BLaER1 treated with 17β-estradiol and CSF1 and Interleukin-3, amounts not matched to agents 10 nM and 100 nM (cell line): ENCODE results near the gene VCP.

Experiments used
- H3K27ac ChIP-seq, 11 experiments: shearing (Covaris generic); formaldehyde crosslinking; 2 replicates each; pipeline ENCODE4 v1.8.1; 2022
- H3K27me3 ChIP-seq, 11 experiments: shearing (Covaris generic); formaldehyde crosslinking; 2 replicates each; pipeline ENCODE4 v1.8.1; 2022
- H3K36me3 ChIP-seq, 11 experiments: shearing (Covaris generic); formaldehyde crosslinking; 2 replicates each; pipeline ENCODE4 v1.8.1; 2022
- H3K4me1 ChIP-seq, 10 experiments: shearing (Covaris generic); formaldehyde crosslinking; 2 replicates each; pipeline ENCODE4 v1.8.1; 2022
- H3K4me2 ChIP-seq, 11 experiments: shearing (Covaris generic); formaldehyde crosslinking; 2 replicates each; pipeline ENCODE4 v1.8.1; 2022
- H3K4me3 ChIP-seq, 10 experiments: shearing (Covaris generic); formaldehyde crosslinking; 2 replicates each; pipeline ENCODE4 v1.8.1; 2022
- H3K9ac ChIP-seq, 11 experiments: shearing (Covaris generic); formaldehyde crosslinking; 2 replicates each; pipeline ENCODE4 v1.8.1; 2022
- H3K9me3 ChIP-seq, 11 experiments: shearing (Covaris generic); formaldehyde crosslinking; replicated peaks in 1 of 11; 2 replicates each; pipeline ENCODE4 v1.8.1; 2022
- H4K20me1 ChIP-seq, 11 experiments: shearing (Covaris generic); formaldehyde crosslinking; 2 replicates each; pipeline ENCODE4 v1.8.1; 2022
- Cebpa-rat ChIP-seq, 11 experiments: shearing (Covaris generic); IDR thresholded peaks; 2 replicates each; pipeline ENCODE4 v1.8.1; 2022

The VCP gene

DNA sequence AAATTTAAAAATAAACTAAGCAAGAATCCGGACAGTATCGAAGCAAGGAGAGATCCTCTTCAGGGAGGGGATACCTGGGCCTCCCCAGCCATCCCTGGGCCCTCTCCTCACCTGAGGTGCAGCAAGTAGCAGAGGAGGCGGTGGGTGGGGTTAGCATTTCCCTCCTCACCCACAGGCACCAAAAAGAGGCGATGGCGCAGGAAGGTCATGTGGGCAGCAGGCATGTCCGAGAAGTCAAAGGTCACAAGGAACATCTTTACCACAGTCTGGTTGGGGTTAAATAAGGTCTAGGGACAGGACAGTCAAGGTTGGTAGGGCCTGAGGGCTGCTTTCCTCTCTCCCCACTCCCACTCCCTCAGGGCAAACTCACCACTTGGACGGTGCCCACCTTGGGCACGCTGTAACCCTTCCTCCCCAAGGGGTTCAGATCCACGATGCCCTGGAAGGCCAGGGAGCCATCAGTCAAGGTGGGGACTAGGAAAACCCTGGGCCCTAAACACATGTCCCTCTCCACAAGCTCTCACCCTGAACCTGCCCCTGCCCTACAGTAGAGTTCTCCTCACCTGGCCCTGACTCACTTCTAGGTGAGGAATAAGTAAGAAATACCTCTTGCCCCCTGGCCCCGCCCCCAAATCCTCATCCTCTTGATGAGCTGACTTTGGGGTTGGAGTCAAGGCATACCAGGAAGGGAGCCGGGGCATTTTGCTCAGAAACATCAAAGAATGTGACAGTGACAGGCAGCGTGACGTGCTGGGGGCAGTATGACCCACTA is 33.3 kb upstream of the VCP start:
- Histone ChIP-seq H4K20me1 (peaks cover 0 to 75% (median 21%) of the 10 kb centered on the region in 11 experiments; a peak in 14 of 22 replicates), H3K4me3 (no peak overlapping the region), H3K9ac (peak overlapping the region in 3 of 11 experiments; percentile 19 to 95 (median 20); a peak in 4 of 22 replicates), H3K36me3 (peaks cover 56 to 71% (median 59%) of the 10 kb centered on the region in 11 experiments), H3K27me3 (no peaks in the 10 kb centered on the region), H3K9me3 (no peaks in the 10 kb centered on the region), H3K4me1 (peaks cover 43 to 72% (median 53%) of the 10 kb centered on the region in 10 experiments), H3K4me2 (no peak overlapping the region; a peak in 2 of 22 replicates), H3K27ac (no peak overlapping the region)
- no peak for TF ChIP-seq Cebpa-rat (IDR thresholded peaks at IDR 0.05)

DNA sequence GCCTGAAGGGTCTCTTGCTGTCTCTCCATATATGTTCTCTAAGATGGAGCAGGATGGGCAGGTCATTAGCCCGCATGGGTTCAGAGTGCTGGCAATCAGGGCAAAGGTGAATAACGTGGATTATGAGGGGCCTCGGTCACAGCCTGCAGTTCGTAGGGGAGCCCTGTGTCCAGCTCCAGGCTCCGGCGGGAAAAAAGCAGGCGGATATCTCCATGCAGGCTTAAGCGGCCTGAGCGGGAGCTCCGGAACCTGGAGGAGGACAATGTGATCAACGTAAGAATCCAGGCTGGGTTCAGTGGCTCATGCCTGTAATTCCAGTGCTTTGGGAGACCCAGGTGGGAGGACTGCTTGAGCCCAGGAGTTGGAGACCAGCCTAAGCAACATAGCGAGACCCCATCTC is 32.7 kb upstream of the VCP start:
- Histone ChIP-seq H3K4me3 (no peak overlapping the region), H4K20me1 (peaks cover 0 to 69% (median 15%) of the 10 kb centered on the region in 11 experiments; a peak in 14 of 22 replicates), H3K4me1 (peaks cover 37 to 66% (median 47%) of the 10 kb centered on the region in 10 experiments), H3K27me3 (no peaks in the 10 kb centered on the region), H3K36me3 (peaks cover 63 to 77% (median 65%) of the 10 kb centered on the region in 11 experiments), H3K9me3 (no peaks in the 10 kb centered on the region), H3K27ac (peak overlapping the region in 1 of 11 experiments; percentile 15; a peak in 1 of 22 replicates), H3K9ac (peak overlapping the region in 5 of 11 experiments; percentile 19 to 95 (median 92); a peak in 5 of 22 replicates), H3K4me2 (peak overlapping the region in 2 of 11 experiments; percentile 8 to 100; a peak in 3 of 22 replicates)
- no peak for TF ChIP-seq Cebpa-rat (IDR thresholded peaks at IDR 0.05)

DNA sequence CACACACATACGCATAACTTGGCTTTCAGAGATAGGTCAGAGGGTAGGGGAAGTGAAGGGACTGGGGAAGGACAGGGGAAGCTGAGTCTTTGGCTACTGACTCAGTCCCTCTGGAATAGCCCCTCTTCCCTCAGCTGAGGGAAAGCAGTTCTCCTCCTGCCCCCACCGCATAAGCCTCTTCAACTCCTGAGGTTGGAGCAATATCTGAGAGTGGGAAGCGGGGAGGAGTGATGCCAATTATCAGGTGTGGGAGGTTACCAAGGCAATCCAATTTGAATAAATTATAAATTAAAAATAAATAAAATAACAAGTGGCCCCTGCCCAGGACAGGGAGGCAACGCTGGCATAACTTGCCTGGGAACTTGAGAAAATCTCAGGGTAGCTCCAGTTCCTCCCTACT is 32.2 kb upstream of the VCP start:
- Histone ChIP-seq H3K27me3 (no peaks in the 10 kb centered on the region), H3K4me2 (peak overlapping the region in 4 of 11 experiments; percentile 96 to 100 (median 98); a peak in 4 of 22 replicates), H3K4me1 (peaks cover 32 to 60% (median 41%) of the 10 kb centered on the region in 10 experiments), H4K20me1 (peaks cover 0 to 64% (median 9%) of the 10 kb centered on the region in 11 experiments; a peak in 12 of 22 replicates), H3K9ac (peak overlapping the region in 9 of 11 experiments; percentile 84 to 95 (median 92); a peak in 9 of 22 replicates), H3K27ac (peak overlapping the region in 6 of 11 experiments; percentile 6 to 92 (median 90); a peak in 6 of 22 replicates), H3K36me3 (peaks cover 68 to 80% (median 71%) of the 10 kb centered on the region in 11 experiments), H3K4me3 (peak overlapping the region in 1 of 10 experiments; percentile 74; a peak in 1 of 20 replicates), H3K9me3 (no peaks in the 10 kb centered on the region)
- no peak for TF ChIP-seq Cebpa-rat (IDR thresholded peaks at IDR 0.05)

DNA sequence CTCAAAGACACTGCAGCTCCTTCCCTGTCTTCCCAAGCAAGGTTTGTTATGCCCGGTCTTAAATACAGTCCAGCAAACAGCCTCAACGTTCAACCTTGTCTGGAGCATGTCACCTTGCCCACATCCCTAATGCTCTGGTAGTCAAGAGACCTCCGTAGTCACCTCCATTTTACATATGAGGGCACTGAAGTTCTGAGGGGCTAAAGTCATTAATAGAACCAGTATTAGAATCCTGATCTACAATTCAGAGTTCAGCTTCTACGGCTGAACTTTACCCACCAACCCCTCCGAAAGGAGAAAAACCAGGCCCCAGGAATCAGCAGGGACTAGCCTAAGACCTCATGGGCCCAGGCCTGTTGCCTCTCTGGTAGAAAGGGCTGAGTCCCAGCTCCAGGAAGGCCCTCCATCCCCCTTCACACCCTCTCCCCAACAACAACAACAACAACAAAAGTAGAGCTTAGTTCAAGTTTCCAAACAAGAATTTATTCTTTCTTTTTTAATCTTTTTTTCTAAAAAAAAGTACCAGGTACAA is 31.3 kb upstream of the VCP start:
- TF ChIP-seq Cebpa-rat (IDR thresholded peaks at IDR 0.05) = no peak
- peak overlapping the region; percentile 85 to 92 (median 91); a peak in 21 of 22 replicates for H3K27ac ChIP-seq
- H3K4me1 ChIP-seq = peaks cover 25 to 52% (median 33%) of the 10 kb centered on the region in 10 experiments
- peak overlapping the region; percentile 84 to 95 (median 93) for H3K9ac ChIP-seq
- no peaks in the 10 kb centered on the region for H3K9me3 ChIP-seq
- H3K27me3 ChIP-seq = no peaks in the 10 kb centered on the region
- peak overlapping the region; percentile 96 to 100 (median 97) for H3K4me2 ChIP-seq
- peaks cover 0 to 55% (median under 1%) of the 10 kb centered on the region in 11 experiments; a peak in 10 of 22 replicates for H4K20me1 ChIP-seq
- peak overlapping the region; percentile 71 to 92 (median 79) for H3K4me3 ChIP-seq
- H3K36me3 ChIP-seq = peaks cover 70 to 79% (median 75%) of the 10 kb centered on the region in 11 experiments

DNA sequence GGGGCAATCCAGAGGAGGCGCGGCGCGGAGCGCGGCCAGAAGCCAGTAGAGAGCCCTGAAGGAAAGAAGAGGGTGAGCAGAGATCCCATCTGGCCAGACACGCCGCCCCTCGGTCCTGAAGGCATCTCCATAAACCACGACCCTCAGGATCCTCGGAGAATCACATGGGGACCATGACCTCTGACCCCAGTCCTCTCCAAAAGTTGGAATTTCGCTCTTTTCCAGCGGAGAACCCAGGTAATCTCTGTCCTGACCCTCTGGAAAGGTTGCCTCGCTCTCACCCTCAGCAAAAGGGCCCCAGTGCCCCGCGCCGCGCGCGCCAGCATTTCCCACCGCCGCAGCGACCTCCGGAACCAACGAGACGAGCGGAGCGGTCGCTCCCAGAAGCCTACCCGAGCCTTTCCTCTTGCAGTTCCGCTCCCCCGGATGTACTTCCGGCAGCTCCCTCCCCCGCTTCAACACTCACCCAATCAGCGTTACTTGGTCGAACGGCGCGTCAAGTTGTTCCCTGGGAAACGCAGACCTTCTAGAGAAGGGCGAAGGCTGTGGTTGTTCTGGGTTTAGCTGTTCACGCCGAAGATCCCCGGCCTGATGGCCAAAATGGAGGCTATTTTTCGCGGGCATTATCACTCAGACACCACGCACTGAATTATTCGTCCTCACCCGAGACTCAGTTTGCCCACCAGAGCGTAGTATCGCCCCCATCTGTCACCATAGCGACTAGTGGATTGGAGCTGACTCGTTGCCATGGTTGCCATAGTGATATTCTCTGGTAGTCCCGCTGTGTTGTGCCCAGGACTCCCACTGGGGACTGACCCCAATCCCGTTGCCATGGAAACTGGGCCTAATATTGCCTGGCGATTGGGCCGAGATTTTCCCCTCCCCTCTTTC is 30.6 kb upstream of the VCP start, which contains the start of gene STOML2:
Gene STOML2 (minus strand): TSS at position 363 of the 891 bp plus-strand sequence. CDS start 37 bp downstream, at position 326.
- peak within 1 kb of the TSS; percentile 84 to 95 (median 93) for H3K9ac ChIP-seq
- no peak for TF ChIP-seq Cebpa-rat (IDR thresholded peaks at IDR 0.05)
- H3K36me3 ChIP-seq = peaks cover 63 to 72% (median 68%) of the 10 kb centered on the region in 11 experiments
- H3K4me2 ChIP-seq = peak within 1 kb of the TSS; percentile 96 to 100 (median 97)
- H3K9me3 ChIP-seq = no peaks in the 10 kb centered on the region
- peaks cover 25 to 51% (median 32%) of the 10 kb centered on the region in 10 experiments for H3K4me1 ChIP-seq
- peaks cover 0 to 48% (median 0%) of the 10 kb centered on the region in 11 experiments; a peak in 8 of 22 replicates for H4K20me1 ChIP-seq
- peak within 1 kb of the TSS; percentile 85 to 92 (median 91) for H3K27ac ChIP-seq
- H3K27me3 ChIP-seq = no peaks in the 10 kb centered on the region
- peak within 1 kb of the TSS; percentile 71 to 92 (median 79) for H3K4me3 ChIP-seq

DNA sequence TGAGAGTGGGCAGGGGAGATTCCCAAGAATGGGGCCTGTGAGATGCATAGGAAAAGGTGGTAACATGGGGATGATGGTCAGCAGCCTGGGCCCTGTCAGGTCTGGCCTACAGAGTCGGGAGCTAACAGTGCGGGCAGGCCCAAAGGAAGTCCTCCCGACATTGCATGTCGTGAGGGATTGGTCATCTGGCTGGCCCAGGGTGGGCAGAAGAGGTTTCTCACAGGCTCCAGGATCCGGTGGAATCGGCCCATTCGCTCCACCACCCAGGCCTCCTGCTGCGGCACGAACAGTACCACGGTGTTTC is 30.0 kb upstream of the VCP start:
- peak overlapping the region; percentile 84 to 95 (median 93) for H3K9ac ChIP-seq
- peak overlapping the region; percentile 71 to 92 (median 79) for H3K4me3 ChIP-seq
- H3K4me2 ChIP-seq = peak overlapping the region; percentile 96 to 100 (median 97)
- no peaks in the 10 kb centered on the region for H3K9me3 ChIP-seq
- peaks cover 25 to 51% (median 32%) of the 10 kb centered on the region in 10 experiments for H3K4me1 ChIP-seq
- TF ChIP-seq Cebpa-rat (IDR thresholded peaks at IDR 0.05) = no peak
- peaks cover 0 to 42% (median 0%) of the 10 kb centered on the region in 11 experiments; a peak in 7 of 22 replicates for H4K20me1 ChIP-seq
- peak overlapping the region; percentile 85 to 92 (median 91) for H3K27ac ChIP-seq
- no peaks in the 10 kb centered on the region for H3K27me3 ChIP-seq
- H3K36me3 ChIP-seq = peaks cover 57 to 66% (median 62%) of the 10 kb centered on the region in 11 experiments

DNA sequence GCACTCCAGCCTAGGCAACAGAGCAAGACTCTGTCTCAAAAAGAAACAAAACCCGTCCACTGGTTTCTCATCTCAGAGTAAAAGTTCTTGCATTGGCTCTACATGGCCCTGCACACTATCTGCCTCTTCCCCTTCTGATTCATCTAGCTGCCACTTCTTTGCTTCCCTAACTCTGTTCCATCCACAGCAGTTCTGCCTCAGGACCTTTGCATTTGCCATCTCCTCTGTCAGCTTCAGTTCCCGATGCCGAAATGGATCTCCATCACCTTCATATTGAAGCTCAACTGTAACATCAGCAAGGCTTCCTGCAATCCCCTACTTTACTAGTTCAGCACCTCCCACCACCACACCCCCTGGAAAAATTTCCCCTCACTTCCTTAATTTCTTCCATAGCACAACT is 25.1 kb upstream of the VCP start:
- Histone ChIP-seq H3K4me1 (peaks cover 28 to 51% (median 45%) of the 10 kb centered on the region in 10 experiments), H3K4me3 (no peak overlapping the region), H4K20me1 (no peaks in the 10 kb centered on the region; a peak in 1 of 22 replicates), H3K9me3 (no peaks in the 10 kb centered on the region), H3K9ac (no peak overlapping the region), H3K27me3 (no peaks in the 10 kb centered on the region), H3K27ac (no peak overlapping the region), H3K36me3 (peaks cover 34 to 56% (median 46%) of the 10 kb centered on the region in 11 experiments), H3K4me2 (no peak overlapping the region)
- no peak for TF ChIP-seq Cebpa-rat (IDR thresholded peaks at IDR 0.05)
